ENCODE measurements around the gene S100A16.
"Not testable (repeated sequence)": the region's sequence is repeated elsewhere in the genome, so short reads cannot be mapped to it uniquely, and the experiment has no call there.

S100A16 gene

DNA sequence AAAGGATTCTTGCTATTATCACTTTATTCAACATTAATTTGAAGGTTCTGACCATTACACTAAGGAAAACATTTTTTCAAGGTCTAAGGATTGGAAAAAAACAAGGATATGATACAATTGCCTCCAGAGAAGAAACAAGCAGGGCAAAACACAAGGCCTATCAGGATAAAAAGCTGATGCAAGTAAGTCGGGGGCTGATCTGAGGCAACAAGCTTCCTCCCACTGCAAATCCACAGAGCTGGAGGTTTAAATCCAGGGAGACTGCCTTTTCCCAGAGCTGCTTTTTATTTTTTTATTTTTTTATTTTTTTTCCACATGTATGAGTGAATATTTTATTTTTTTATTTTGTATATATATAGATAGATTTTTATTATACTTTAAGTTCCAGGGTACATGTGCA lies 27.9 kb downstream of the S100A16 start:
- DNase-seq (ENCODE audit: low spot score), result no peak

DNA sequence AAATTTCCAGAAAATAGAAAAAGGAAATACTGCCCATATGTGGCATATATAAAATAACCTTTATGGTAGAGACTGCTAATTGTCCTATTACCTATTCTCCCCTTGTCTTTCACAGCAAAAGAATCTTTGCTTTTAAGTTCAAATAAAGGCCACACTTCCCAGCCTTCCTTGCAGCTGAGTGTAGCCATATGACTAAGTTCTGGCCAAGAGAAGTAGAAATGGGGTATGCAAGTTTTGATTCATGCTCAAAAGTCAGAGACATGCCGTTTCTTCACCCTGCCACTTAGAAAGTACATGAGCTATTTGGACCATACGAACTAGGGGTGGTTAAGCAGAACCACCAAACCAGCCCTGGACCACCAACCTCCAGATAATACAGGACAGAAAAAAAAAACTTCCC lies 29.0 kb downstream of the S100A16 start:
- no peak for DNase-seq (ENCODE audit: low spot score)

DNA sequence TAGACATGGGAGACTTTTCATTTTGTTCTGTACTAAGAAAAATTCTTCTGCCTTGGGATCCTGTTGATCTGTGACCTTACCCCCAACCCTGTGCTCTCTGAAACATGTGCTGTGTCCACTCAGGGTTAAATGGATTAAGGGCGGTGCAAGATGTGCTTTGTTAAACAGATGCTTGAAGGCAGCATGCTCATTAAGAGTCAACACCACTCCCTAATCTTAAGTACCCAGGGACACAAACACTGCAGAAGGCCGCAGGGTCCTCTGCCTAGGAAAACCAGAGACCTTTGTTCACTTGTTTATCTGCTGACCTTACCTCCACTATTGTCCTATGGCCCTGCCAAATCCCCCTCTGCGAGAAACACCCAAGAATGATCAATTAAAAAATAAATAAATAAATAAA lies 29.4 kb downstream of the S100A16 start:
- not testable (repeated sequence) for DNase-seq (ENCODE audit: low spot score)

DNA sequence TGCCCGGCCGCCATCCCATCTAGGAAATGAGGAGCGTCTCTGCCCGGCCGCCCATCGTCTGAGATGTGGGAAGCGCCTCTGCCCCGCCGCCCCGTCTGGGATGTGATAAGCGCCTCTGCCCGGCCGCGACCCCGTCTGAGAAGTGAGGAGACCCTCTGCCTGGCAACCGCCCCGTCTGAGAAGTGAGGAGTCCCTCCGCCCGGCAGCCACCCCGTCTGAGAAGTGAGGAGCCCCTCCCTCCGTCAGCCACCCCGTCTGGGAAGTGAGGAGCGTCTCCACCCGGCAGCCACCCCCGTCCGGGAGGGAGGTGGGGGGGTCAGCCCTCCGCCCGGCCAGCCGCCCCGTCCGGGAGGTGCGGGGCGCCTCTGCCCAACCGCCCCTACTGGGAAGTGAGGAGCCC lies 30.1 kb downstream of the S100A16 start:
- not testable (repeated sequence) for DNase-seq (ENCODE audit: low spot score)

DNA sequence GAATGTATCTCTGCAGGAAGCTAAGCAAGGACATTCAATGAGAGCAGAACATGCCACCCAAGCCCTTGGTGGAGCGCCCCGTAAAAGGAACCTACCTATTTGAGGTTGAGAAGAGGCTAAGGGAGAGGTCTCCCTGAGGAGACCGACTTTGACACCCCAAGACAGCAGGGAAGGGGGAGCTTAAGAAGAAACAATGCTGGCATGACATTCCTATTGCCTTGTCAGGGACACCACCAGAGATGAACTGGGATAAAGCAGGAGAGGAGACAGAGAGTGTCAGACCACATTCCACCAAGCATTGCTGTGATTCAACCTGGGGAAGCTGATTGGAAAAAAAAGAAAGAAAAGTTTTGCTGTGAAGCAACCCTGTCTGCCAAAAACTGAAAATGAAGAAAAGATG lies 34.0 kb downstream of the S100A16 start:
- no peak for DNase-seq (ENCODE audit: low spot score)

DNA sequence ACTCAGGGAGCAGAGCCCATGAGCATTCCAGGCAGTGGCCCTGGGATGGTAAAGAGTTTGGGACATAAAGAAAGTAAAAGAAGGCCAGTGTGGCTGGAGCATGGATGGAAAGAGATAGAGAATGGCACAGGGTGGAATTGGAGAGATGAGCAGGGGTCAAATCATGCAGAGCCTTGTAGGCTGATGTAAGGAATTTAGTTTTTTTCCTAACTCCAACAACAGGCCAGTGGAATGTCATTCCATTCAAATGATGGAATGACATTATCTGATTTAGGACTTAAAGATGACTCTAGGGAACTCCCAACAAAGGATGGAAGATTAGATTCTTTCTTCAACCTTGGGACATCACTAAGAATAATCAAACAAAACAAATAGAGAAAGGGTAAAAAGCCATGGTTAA lies 34.4 kb downstream of the S100A16 start:
- DNase-seq (ENCODE audit: low spot score), result no peak

DNA sequence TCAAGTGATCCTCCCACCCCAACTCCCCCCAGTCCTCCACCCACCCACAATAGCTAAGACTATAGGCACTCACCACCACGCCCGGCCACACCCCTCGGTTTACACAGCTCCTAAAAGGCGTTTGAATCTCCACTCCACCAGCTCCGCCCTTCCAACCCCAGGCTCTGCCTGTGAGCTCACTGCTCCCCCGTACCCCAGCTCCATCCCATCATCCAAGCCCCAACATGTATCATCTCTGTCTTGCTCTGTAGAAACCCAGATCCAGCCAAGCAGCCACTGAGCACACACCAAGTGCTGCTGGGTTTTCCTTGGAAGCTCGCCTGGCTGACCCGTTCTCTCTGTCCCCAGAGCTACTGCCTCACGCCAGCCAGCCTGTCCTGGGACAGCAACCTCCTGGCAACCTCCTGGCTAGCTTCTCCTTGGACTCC lies 35.3 kb downstream of the S100A16 start:
- no peak for DNase-seq (ENCODE audit: low spot score)

DNA sequence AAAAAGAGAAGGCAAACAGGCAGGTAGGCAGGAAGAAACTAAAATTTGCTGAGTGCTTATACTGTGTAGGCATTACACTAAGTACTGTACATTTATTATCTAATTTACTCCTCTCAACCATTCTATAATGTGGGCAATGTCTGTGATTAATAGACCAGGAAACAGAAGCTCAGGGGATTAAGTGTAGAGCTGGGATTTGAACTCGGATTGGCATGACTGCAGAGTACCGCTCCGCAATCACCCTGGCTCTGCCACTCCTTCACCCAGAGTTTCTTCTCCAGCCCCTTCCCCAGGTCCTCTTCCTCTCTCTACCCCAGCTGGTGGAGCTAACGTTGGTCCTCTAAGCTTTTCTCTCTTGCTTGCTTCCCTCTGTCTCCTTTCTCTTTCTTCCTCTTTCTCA lies 35.8 kb downstream of the S100A16 start:
- DNase-seq (ENCODE audit: low spot score), result no peak

DNA sequence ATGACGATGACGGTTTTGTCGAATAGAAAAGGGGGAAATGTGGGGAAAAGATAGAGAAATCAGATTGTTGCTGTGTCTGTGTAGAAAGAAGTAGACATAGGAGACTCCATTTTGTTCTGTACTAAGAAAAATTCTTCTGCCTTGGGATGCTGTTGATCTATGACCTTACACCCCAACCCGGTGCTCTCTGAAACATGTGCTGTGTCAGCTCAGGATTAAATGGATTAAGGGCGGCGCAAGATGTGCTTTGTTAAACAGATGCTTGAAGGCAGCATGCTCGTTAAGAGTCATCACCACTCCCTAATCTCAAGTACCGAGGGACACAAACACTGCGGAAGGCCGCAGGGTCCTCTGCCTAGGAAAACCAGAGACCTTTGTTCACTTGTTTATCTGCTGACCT lies 37.4 kb downstream of the S100A16 start:
- not testable (repeated sequence) for DNase-seq (ENCODE audit: low spot score)

DNA sequence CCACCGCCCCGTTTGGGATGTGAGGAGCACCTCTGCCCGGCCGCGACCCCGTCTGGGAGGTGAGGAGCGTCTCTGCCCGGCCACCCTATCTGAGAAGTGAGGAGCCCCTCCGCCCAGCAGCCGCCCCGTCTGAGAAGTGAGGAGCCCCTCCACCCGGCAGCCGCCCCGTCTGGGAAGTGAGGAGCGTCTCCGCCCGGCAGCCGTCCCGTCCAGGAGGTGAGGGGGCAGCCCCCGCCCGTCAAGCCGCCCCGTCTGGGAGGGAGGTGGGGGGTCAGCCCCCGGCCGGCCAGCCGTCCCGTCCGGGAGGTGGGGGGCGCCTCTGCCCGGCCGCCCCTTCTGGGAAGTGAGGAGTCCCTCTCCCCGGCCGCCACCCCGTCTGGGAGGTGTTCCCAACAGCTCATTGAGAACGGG lies 37.9 kb downstream of the S100A16 start:
- DNase-seq (ENCODE audit: low spot score), result not testable (repeated sequence)

DNA sequence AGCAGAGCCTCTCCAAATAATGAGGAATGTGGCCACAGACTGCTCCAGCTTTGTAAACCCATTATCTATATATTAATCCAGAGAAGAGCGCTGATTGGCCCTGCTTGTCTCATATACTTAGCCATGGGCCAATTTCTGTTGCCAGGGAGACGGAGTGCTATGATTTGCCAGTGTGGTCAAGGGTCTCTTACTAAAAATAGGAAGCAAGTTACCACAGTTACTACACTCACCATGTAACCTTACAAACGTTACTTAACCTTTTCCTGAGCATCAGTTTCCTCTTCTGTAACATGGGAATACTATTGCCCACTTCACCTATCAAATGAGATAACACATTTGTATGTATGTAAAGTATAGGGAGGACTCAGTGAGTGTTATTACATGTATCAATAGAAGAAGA lies 39.6 kb downstream of the S100A16 start:
- DNase-seq (ENCODE audit: low spot score), result no peak

DNA sequence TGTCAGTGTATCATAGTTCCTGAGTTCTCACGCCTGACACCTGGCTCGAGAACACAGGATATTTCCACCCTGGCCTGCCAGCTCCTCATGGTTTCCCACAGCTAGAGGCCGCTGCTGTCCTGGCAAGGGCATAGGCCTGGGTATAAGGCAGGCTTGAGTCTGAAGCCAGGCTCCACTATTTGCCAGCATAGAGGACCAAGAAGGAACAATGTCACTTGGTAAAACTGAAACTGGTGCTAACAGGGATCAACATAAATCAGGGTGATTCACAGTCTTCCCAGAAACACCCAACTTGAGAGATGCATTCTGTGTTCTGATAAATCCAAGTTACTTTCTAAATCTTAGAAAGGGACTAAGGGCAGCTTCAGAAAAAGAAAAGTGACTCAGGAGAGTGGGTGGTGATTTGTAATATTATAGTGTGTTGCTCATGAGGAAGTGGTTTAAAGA lies 40.3 kb downstream of the S100A16 start:
- peak; percentile 70 for DNase-seq (ENCODE audit: low spot score)

DNA sequence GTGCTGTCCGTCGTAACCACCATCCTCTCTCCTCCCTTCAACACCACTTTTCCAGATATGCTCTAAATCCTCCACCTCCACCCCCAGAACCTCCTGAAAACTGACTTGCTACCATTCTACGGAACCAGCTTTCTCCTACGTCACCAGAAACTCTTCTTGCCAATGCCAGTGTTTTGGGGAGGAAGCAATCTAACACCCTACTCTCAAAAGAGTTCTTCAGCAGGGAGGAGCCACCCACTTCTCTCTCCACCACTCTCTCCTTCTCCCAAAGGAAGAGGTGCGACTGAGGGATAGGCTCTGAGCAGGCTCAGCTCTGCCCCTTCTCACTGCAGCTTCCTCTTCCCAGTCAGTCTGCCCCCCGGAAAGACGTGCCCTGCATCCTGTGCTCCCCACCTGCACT lies 41.2 kb downstream of the S100A16 start:
- DNase-seq (ENCODE audit: low spot score), result no peak

DNA sequence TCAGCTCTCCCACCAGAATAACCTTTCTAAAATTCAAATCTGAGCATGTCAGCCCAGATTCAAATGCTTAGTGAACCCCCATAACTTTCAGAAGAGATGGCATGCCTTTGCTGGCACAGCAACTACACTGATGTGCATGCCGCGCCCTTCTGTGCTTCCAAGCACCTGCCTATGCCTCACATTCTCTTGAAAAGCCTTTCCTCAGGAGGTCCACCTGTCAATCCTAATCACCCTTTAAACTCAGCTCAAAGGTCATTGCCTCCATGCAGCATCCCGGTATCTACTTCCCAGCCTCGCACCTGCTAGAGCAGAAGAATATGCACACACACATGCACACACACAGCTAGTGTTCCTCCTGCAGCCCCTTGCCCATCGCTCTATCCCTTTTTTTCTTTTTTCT lies 42.1 kb downstream of the S100A16 start:
- DNase-seq (ENCODE audit: low spot score), result no peak

DNA sequence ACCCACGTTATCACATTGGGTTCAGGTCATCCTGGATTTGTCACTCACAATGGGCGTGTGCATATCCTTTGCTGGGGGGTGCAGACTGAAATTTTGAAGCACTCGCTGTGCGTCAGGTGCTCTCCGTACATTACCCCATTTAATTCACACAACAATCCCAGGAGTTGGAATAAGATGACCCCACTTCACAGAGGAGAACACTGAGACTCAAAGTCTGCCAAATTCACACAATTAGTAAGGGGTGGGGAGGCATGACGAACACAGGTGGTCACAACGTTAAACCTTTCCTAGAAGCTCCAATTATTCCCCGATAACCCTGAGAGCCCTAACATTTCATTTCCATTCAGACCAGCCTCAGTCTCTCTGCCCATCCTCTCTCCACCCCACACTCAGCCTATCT lies 43.5 kb downstream of the S100A16 start:
- DNase-seq (ENCODE audit: low spot score), result no peak

DNA sequence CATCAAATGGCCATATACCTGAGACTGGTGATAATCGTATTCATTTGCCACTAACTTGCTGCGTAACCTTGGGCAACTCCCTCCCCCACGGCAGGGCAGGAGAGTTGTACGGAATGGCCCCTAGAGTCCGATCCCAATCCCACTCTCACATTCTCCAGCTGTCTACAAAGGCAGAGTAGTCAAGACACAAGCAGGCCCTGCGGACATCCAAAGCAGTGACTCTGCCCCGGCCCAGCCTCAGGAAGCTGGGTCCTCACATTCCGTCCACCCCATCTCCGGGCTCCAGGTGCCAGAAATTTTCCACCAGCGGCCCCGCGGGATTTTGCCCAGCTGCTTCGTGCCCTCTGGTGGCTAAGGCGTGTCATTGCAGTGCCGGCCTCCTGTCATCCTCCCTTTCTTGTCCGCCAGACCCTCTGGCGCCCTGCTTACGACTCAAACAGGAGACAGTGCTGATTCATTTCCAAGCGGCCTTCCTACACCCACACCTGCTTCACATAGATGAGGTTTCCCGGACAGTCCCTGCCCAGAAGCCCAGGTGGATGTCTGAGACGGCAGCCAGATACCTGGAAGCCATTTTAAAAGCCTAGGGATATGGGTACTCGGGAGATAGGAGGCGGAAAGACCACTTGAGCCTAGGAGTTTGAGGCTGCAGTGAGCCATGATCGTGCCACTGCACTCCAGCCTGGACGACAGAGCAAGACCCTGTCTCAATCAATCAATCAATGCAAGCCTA lies 44.4 kb downstream of the S100A16 start:
- peak; percentile 90 for DNase-seq (ENCODE audit: low spot score)

DNA sequence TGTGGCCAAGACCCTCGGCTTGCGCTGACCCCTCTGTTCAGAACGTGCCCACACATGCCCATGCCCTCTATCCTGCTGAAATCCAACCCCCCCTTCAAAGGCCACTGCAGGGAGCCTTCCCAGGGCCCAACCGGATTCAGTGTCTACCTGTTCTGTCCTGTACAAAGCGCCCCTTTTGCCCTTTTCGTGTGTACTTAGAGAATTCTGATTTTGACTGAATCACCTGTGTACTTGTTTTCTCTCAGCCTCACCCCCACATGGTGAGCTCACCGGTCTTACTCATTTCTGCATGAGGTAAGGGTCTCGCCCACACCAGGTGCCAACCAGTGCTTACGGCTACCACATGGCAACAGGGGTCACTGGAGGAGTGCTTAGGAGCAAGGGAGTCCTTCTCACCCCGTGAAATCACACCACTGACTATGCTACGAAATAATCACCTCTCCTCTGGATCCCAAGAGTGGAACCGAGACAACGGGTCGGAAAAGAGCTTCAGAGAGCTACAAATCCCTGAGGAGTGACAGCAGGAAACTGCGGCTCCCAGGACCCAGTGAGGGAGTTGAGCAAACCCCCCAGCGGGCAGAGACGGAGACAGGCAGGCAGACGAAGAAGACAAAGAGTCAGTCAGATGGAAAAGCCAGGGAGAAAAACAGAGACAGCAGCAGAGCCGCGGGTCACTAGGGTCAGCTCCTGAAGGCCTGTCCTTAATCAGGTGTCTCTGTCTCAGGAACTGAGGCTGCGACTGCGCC lies 45.1 kb downstream of the S100A16 start:
- DNase-seq (ENCODE audit: low spot score), result no peak

DNA sequence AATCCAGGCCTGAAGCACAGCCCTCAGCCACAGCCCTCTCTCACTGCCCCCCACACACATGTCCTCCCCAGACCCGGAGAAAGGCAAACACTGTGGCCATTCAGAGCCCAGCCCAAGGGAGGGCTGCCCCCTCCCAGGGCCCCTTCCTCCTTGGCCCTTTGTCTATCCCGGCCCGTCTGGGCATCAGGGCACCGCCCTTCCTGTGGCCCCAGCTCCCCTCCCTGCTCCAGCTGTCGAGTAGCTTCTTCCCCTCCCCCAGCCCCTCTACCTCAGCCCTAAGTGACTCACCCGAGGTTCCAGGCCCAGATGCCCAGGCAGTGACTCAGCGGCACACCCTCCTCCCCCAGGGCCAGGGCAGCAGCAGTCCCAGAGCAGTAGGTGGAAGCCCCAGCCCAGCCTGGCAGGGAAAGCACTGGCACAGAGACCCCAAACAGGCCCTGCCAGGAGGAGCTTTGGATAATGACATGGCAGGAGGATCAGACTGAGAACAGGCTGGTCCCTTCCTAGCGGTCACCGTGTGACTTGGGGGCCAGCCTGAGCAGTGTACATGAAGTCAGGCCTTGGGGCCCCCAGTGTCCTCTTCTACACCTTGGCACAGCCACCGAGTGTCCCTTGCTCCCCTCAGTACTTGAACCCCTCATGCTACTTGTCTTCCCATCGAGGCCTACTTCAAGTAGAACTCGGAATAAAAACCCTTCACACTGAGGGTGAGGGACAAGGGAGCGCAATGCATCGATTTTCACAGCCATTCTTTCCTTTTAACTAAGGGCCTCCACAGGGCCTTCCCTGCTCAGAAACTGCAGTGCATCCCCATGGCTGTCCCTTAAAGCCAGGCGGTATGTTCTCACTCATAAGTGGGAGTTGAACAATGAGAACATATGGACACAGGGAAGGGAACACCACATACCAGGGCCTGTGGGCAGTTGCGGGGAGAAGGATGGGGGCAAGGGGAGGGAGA lies 46.2 kb downstream of the S100A16 start:
- DNase-seq (ENCODE audit: low spot score), result peak; percentile 86

DNA sequence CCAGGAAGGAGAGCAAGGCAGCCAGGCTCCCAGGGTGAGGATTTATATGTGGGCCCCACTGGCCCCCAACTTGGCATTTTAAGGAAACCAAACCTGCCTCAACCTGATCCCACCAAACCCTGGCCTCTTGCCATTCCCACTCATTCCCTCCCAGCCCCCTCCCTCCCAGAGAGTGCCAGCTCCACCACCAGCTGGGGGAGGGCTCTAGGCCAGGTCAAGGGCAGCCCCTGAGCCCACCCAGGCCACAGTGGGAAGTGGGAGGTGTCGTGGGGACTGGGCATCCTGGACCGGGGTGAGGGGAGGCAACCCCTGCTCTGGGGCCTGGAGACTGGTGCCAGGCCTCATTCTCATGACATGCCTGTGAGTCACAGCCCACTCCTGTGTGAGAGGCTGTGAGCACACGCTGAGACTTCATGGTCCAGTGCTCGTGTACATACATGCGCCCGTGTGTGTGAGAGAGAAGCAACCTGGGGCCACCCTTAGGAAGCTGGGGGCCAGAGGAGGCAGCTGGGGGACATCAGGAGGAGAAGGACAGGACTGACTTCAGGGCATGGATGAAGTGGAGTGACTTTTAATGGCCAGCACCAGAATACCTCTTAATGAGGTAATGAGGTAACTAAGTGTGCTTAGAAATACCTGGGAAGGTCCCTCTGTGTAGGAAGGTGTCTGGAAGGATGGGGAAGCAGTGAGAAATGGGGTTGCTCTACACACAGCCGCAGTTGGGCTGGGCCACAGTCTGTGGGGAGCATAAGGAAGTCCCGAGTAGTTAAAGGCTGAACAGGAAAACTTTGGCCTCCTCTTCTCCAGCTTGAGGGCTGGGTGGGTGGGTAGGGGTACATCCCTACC lies 47.2 kb downstream of the S100A16 start, which contains the start of gene S100A2:
Gene S100A2 (minus strand): TSS at position 316 of the 846 bp plus-strand sequence. CDS start 1,967 bp downstream, outside the sequence.
- peak; percentile 39 for DNase-seq (ENCODE audit: low spot score)

DNA sequence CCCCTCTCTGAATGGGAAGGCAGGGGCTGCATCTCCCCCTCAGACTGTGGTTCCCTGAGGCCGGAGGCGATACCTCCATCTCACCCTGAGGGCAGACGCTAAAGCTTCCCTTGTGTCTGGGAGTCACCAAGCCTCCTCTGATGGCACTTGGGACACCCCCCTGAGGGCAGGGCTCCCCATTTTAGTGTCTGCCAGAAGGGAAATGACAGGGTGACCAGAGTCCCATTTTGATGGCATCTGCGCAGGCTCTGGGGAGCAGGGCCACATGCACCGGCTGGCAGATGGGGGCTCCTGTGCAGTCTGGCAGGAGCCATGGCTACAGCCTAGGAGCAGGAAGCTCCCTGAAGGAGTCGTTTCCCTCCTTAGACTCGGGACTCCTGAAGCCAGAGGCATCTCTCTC lies 48.9 kb downstream of the S100A16 start:
- DNase-seq (ENCODE audit: low spot score), result no peak

DNA sequence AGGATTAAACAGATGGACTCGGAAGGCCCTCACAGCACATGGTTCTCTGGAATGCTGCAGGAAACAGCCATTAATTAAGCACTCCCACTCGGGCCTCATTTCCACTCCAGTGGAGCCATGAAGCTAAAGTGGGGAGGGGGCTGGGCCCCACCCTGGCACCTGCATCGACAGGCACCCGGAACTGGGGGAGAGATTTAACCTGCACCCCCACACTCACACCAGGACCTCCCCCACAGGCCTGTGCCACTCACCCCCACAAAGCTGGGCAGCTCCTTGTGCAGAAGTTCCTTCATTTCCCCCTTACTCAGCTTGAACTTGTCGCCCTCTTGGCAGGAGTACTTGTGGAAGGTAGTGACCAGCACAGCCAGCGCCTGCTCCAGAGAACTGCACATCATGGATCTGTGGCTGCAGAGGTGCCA lies 49.4 kb downstream of the S100A16 start:
- DNase-seq (ENCODE audit: low spot score), result no peak
